Activated CD4-positive, alpha-beta memory T cell treated with anti-CD3 and anti-CD28 coated beads, Interleukin-2, amount 10 ng/mL, durations not matched to agents 7 days and 5 days (primary cell): ENCODE data around the gene AKR1D1. TPM values are rescaled to one million over a fixed set of nuclear protein-coding genes. Genes with fewer than 3 reads are reported as not detected.

Experiments
- CTCF ChIA-PET: fragments of 350-600 bp; sonication (Branson Sonifier 250); formaldehyde crosslinking; loops from one replicate; lab custom pipeline; 2021; ENCODE audit warnings: antibody characterized with exemption, inconsistent platforms; lab: Charles Lee
- POLR2A ChIA-PET: fragments of 350-600 bp; sonication (Branson Sonifier 250); formaldehyde crosslinking; loops from one replicate; lab custom pipeline; 2021; ENCODE audit warnings: antibody characterized with exemption; lab: Charles Lee
- DNase-seq: peaks from one replicate; pipeline ENCODE4 v3.0.0-alpha.2; 2020
- H3K27ac Mint-ChIP-seq: one replicate; pipeline ENCODE4 v1.8.0; 2021; ENCODE audit warnings: mild to moderate bottlenecking, mixed read lengths
- H3K27me3 Mint-ChIP-seq: one replicate; pipeline ENCODE4 v1.8.0; 2021; ENCODE audit warnings: mixed read lengths
- H3K36me3 Mint-ChIP-seq: one replicate; pipeline ENCODE4 v1.8.0; 2021; ENCODE audit warnings: low read depth, mixed read lengths
- H3K4me1 Mint-ChIP-seq: one replicate; pipeline ENCODE4 v1.8.0; 2021; ENCODE audit warnings: mixed read lengths
- H3K4me3 Mint-ChIP-seq: one replicate; pipeline ENCODE4 v1.8.0; 2021; ENCODE audit warnings: mild to moderate bottlenecking, mixed read lengths
- H3K9me3 Mint-ChIP-seq: one replicate; pipeline ENCODE4 v1.8.0; 2021; ENCODE audit warnings: mixed read lengths
- total RNA-seq, 2 experiments: library from RNA; stranded (reverse); gene quantifications; one replicate each; pipeline ENCODE4 v1.2.3, GENCODE V29; 2021

Gene AKR1D1
- total RNA-seq, 2 experiments from 2014 or later: not detected

GRCh38 chr7:138105221-138105620 lies 29.0 kb downstream of the AKR1D1 start:
- H3K36me3 Mint-ChIP-seq: no peaks in the 10 kb centered on the region
- no peak overlapping the region for H3K27ac Mint-ChIP-seq
- DNase-seq: no peak
- CTCF ChIA-PET: no interaction called here
- POLR2A ChIA-PET: no interaction called here
- no peaks in the 10 kb centered on the region for H3K4me1 Mint-ChIP-seq
- no peak overlapping the region for H3K4me3 Mint-ChIP-seq
- no peaks in the 10 kb centered on the region for H3K9me3 Mint-ChIP-seq
- peaks cover 7% of the 10 kb centered on the region for H3K27me3 Mint-ChIP-seq

- CTCF ChIA-PET: no interaction called here
- Mint-ChIP-seq H3K9me3 (no peaks in the 10 kb centered on the region), H3K4me1 (no peaks in the 10 kb centered on the region), H3K27ac (no peak overlapping the region), H3K4me3 (no peak overlapping the region), H3K27me3 (peaks cover 6% of the 10 kb centered on the region), H3K36me3 (no peaks in the 10 kb centered on the region)
- POLR2A ChIA-PET: no interaction called here
- DNase-seq: no peak
These were observed 38.8 kb downstream of the AKR1D1 start for GRCh38 chr7:138115047-138115446.

GRCh38 chr7:138116141-138116540 lies 39.9 kb downstream of the AKR1D1 start:
- Mint-ChIP-seq H3K27me3 (peaks cover 3% of the 10 kb centered on the region), H3K27ac (no peak overlapping the region), H3K4me1 (no peaks in the 10 kb centered on the region), H3K36me3 (no peaks in the 10 kb centered on the region), H3K9me3 (no peaks in the 10 kb centered on the region), H3K4me3 (no peak overlapping the region)
- CTCF ChIA-PET: no interaction called here
- no peak for DNase-seq
- POLR2A ChIA-PET: no interaction called here

- ChIA-PET POLR2A (no interaction called here), CTCF (no interaction called here)
- no peaks in the 10 kb centered on the region for H3K27me3 Mint-ChIP-seq
- no peaks in the 10 kb centered on the region for H3K36me3 Mint-ChIP-seq
- no peaks in the 10 kb centered on the region for H3K9me3 Mint-ChIP-seq
- no peak overlapping the region for H3K27ac Mint-ChIP-seq
- H3K4me3 Mint-ChIP-seq: no peak overlapping the region
- H3K4me1 Mint-ChIP-seq: no peaks in the 10 kb centered on the region
- DNase-seq: no peak
These were observed 40.6 kb downstream of the AKR1D1 start for GRCh38 chr7:138116892-138117291.

- CTCF ChIA-PET: no interaction called here
- H3K4me1 Mint-ChIP-seq: no peaks in the 10 kb centered on the region
- H3K27ac Mint-ChIP-seq: no peak overlapping the region
- H3K27me3 Mint-ChIP-seq: no peaks in the 10 kb centered on the region
- no peak overlapping the region for H3K4me3 Mint-ChIP-seq
- DNase-seq: no peak
- H3K36me3 Mint-ChIP-seq: no peaks in the 10 kb centered on the region
- POLR2A ChIA-PET: no interaction called here
- no peaks in the 10 kb centered on the region for H3K9me3 Mint-ChIP-seq
These were observed 44.0 kb downstream of the AKR1D1 start for GRCh38 chr7:138120140-138120827.

GRCh38 chr7:138122162-138122561 lies 45.9 kb downstream of the AKR1D1 start:
- H3K4me3 Mint-ChIP-seq: no peak overlapping the region
- DNase-seq: no peak
- POLR2A ChIA-PET: no interaction called here
- no peaks in the 10 kb centered on the region for H3K9me3 Mint-ChIP-seq
- no peaks in the 10 kb centered on the region for H3K4me1 Mint-ChIP-seq
- no peaks in the 10 kb centered on the region for H3K36me3 Mint-ChIP-seq
- CTCF ChIA-PET: no interaction called here
- H3K27me3 Mint-ChIP-seq: peaks cover 2% of the 10 kb centered on the region
- H3K27ac Mint-ChIP-seq: no peak overlapping the region

GRCh38 chr7:138125119-138125518 lies 48.9 kb downstream of the AKR1D1 start:
- no peaks in the 10 kb centered on the region for H3K4me1 Mint-ChIP-seq
- DNase-seq: no peak
- H3K9me3 Mint-ChIP-seq: no peaks in the 10 kb centered on the region
- peaks cover 2% of the 10 kb centered on the region for H3K27me3 Mint-ChIP-seq
- CTCF ChIA-PET: no interaction called here
- no peak overlapping the region for H3K27ac Mint-ChIP-seq
- POLR2A ChIA-PET: no interaction called here
- no peaks in the 10 kb centered on the region for H3K36me3 Mint-ChIP-seq
- H3K4me3 Mint-ChIP-seq: no peak overlapping the region

GRCh38 chr7:138125598-138126111 lies 49.4 kb downstream of the AKR1D1 start:
- POLR2A ChIA-PET: no interaction called here

GRCh38 chr7:138126928-138127327 lies 50.7 kb downstream of the AKR1D1 start:
- H3K4me3 Mint-ChIP-seq: no peak overlapping the region
- CTCF ChIA-PET: no interaction called here
- H3K4me1 Mint-ChIP-seq: no peaks in the 10 kb centered on the region
- no peaks in the 10 kb centered on the region for H3K36me3 Mint-ChIP-seq
- peaks cover 3% of the 10 kb centered on the region for H3K27me3 Mint-ChIP-seq
- POLR2A ChIA-PET: no interaction called here
- no peak overlapping the region for H3K27ac Mint-ChIP-seq
- DNase-seq: no peak
- no peaks in the 10 kb centered on the region for H3K9me3 Mint-ChIP-seq

More at GRCh38 chr7:138125598-138126111, 49.4 kb downstream of the AKR1D1 start:
- Mint-ChIP-seq H3K4me3 (no peak overlapping the region), H3K36me3 (no peaks in the 10 kb centered on the region), H3K27me3 (peaks cover 2% of the 10 kb centered on the region), H3K9me3 (no peaks in the 10 kb centered on the region), H3K4me1 (no peaks in the 10 kb centered on the region), H3K27ac (no peak overlapping the region)
- CTCF ChIA-PET: no interaction called here
- DNase-seq: no peak

- Mint-ChIP-seq H3K27ac (no peak overlapping the region), H3K4me1 (no peaks in the 10 kb centered on the region), H3K27me3 (peaks cover 3% of the 10 kb centered on the region), H3K9me3 (no peaks in the 10 kb centered on the region), H3K4me3 (no peak overlapping the region), H3K36me3 (no peaks in the 10 kb centered on the region)
- ChIA-PET CTCF (no interaction called here), POLR2A (no interaction called here)
- no peak for DNase-seq
These were observed 51.7 kb downstream of the AKR1D1 start for GRCh38 chr7:138127996-138128395.

GRCh38 chr7:138129551-138130165 lies 53.4 kb downstream of the AKR1D1 start:
- Mint-ChIP-seq H3K4me3 (no peak overlapping the region), H3K27me3 (peaks cover 3% of the 10 kb centered on the region), H3K4me1 (no peaks in the 10 kb centered on the region), H3K36me3 (no peaks in the 10 kb centered on the region), H3K9me3 (no peaks in the 10 kb centered on the region), H3K27ac (no peak overlapping the region)
- POLR2A ChIA-PET: no interaction called here
- DNase-seq: no peak
- CTCF ChIA-PET: no interaction called here

GRCh38 chr7:138137423-138138171 lies 61.3 kb downstream of the AKR1D1 start:
- CTCF ChIA-PET: no interaction called here
- no peak overlapping the region for H3K27ac Mint-ChIP-seq
- H3K36me3 Mint-ChIP-seq: no peaks in the 10 kb centered on the region
- POLR2A ChIA-PET: no interaction called here
- no peaks in the 10 kb centered on the region for H3K9me3 Mint-ChIP-seq
- DNase-seq: no peak
- no peak overlapping the region for H3K4me3 Mint-ChIP-seq
- H3K27me3 Mint-ChIP-seq: peaks cover 11% of the 10 kb centered on the region
- no peaks in the 10 kb centered on the region for H3K4me1 Mint-ChIP-seq

GRCh38 chr7:138138244-138138643 lies 62.0 kb downstream of the AKR1D1 start:
- peaks cover 11% of the 10 kb centered on the region for H3K27me3 Mint-ChIP-seq
- no peaks in the 10 kb centered on the region for H3K9me3 Mint-ChIP-seq
- POLR2A ChIA-PET: no interaction called here
- CTCF ChIA-PET: no interaction called here
- no peaks in the 10 kb centered on the region for H3K4me1 Mint-ChIP-seq
- no peak overlapping the region for H3K27ac Mint-ChIP-seq
- DNase-seq: no peak
- no peak overlapping the region for H3K4me3 Mint-ChIP-seq
- no peaks in the 10 kb centered on the region for H3K36me3 Mint-ChIP-seq
